ENCODE data around the gene SLC16A11.
"Not testable (repeated sequence)": the region's sequence is repeated elsewhere in the genome, so short reads cannot be mapped to it uniquely, and the experiment has no call there.

Gene SLC16A11

DNA sequence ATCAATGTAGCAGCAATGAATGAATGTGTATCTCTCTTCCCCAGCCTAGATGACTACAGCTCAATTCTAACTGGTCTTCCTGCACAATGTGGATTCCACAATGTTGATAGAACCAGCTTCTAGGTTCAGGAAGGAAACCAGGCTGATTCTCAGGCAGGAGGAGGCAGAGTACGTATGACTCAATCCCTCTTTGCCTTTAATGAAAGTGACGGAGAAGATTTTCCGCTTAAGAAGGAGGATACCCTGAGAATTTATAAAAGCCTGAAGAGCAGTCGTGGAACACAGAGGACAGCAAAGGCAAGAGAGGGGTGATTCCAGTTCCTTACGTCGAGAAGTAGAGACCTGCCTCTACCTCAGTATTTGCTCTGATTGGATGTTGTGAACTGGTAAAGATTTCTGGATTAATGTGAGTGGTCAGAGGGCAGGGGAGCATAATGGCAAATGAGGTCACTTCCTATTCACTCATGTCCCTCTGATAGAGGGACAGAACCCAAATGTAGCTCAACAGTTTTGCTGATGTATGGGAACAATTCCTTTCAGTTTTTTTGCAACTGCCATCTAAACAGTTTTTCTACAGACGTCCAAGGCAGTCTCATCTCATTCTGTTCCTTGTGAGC is 15.0 kb upstream of the SLC16A11 start:
- DNase-seq (ENCODE audit: low read depth) = no peak

DNA sequence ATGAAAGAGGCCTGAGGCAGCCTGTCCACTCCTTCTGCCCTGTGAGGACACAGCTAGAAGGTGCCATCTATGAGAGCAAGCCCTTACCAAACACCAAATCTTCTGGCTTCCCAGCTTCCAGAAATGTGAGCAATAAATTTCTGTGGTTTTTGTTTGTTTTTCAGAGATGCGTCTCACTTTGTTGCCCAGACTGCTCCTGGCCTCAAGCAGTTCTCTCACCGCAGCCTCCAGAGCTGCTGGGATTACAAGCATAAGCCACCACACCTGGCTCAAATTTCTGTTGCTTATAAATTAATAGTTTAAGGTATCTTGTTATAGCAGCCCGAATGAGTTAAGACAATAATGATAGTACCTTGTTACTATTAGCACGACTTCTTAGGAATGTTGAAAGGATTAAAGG is 12.5 kb upstream of the SLC16A11 start:
- no peak for DNase-seq (ENCODE audit: low read depth)

DNA sequence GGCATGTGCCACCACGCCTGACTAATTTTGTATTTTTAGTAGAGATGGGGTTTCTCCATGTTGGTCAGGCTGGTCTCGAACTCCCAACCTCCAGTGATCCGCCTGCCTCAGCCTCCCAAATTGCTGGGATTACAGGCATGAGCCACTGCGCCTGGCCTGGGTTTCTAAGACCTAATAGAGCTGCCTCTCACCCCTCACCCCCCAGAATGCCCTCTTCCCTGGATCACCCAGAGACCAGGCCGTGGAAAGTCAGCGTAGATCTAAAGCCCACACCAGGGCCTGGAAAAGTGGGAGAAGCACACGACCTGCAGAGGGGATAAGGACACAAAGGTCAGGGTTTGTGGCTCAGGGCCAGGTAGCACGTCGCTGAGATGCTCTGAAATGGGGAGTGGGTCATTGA is 6.7 kb upstream of the SLC16A11 start:
- not testable (repeated sequence) for DNase-seq (ENCODE audit: low read depth)

DNA sequence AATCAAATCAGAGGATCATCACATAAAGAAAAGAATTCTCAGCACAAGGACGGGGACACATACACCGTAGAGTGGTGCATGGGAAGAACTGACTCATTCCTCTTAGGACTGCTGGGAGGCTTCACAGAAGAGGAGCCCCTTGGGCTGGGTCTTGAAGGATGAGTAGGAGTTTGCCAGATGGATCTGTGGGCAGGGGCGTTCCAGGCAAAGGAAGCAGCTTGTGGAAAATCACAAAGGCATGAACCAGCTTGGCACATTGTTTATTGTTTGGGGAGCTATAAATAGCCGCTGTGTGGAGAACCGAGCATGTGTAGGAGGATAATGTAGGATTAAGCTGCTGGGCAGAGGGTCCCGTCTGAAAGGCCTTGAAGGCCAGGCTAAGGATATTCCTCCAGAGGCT is 5.1 kb upstream of the SLC16A11 start:
- DNase-seq (ENCODE audit: low read depth) = no peak

DNA sequence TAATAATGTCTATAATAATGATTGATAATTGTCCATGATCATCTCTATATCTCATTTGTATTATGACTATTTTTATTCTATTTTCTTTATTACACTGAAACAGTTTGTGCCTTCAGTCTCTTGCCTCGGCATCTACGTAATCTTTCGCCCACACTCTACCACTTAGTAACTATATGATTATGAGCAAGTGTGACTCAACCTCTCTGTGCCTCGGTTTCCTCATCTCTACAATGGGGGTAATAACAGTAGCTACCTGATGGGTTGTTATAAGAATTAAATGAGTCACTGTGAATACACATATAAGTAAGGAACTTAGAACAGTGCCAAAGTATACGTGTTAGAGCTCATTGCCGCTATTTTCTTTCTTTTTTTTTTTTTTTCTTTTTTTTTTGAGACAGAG is 3.7 kb upstream of the SLC16A11 start:
- no peak for DNase-seq (ENCODE audit: low read depth)

DNA sequence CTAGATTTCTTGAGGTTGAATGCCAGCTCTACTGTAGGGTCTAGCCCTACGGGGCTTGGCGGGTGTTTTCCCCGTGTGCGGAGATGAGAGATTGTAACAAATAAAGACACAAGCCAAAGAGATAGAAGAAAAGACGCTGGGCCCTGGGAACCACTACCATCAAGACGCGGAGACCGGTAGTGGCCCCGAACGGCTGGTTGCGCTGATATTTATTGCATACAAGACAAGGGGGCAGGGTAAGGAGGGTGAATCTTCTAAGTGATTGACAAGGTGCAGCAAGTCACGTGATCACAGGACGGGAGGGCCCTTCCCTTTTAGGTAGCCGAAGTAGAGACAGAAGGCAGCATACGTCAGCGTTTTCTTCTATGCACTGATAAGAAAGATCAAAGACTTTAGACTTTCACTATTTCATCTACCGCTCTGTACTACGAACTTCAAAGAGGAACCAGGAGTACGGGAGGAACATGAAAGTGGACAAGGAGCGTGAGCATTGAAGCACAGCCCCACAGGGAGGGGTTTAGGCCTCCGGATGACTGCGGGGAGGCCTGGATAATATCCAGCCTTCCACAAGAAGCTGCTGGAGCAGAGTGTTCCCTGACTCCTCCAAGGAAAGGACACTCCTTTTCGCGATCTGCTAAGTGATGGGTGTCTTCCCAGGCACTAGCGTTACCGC is 3.0 kb upstream of the SLC16A11 start:
- DNase-seq (ENCODE audit: low read depth) = not testable (repeated sequence)

DNA sequence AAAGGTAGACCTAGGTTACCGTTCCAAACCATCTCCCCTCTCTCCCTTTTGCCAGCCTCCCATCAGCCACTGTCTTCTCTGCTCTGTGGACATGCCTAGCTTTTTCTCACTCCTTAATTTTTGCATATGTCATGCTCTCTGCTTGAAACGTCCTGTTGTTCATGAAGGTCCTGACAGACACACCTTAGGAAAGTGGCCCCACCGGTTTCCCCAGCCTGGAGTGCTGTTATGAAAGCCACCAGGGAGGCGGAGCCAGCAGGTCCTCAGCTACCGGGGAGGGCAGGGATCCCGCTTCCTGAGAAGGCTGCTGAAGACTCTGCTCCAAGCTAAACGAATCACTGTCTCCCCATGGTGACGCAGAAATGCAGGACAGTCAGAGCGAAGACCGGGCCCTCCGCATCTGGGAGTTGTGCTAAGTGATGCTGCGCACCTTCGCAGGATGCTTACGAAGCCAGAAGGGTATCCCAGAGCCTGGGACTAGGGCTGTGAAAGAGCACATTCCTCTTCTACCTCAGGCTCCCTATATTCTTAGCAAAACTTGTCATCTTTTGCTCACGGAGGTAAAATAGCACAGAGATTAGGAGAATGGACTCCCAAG is 2.3 kb upstream of the SLC16A11 start:
- DNase-seq (ENCODE audit: low read depth) = no peak

DNA sequence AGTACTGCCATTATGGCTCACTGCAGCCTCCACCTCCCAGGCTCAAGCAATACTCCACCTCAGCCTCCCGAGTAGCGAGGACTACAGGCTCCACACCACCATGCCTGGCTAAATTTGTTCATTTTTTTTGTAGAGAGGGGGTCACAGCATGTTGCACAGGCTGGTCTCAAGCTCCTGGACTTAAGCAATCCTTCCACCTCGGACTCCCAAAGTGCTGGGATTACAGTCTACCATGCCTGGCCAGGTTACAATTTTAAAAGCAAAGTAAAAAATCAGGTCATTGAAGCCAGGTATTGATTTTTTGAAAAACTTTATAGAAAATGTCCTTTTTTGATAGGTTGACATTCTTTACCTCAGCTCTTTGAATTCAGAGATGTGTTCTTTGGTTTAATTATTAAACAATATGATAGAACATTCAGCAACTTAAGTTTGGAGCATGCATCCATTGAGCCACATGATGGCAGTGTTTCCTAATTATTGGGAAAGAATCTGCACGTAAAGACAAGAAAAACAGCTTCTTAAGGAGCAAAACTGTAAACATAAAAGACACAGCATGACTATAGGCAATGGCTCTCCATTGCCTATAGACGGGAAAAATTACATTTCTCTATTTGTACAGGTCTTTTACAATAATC is 1.7 kb upstream of the SLC16A11 start:
- DNase-seq (ENCODE audit: low read depth) = no peak

DNA sequence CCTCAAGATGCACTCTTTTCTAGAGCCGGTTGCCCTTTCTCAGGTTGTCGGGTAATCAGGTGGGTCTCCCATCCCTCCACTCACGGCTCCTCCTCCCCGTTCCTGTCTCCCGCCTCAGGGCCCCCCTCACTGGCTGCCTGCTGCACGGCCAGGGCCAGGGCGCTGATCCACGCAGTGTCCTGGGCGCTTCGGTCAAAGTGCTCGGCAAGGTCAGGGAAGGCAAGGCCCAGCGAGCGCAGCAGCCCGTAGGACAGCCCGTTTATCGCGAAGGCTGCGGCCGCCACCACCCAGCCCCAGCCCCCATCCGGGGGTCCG is 753 bp downstream of the SLC16A11 start:
- DNase-seq (ENCODE audit: low read depth) = no peak

DNA sequence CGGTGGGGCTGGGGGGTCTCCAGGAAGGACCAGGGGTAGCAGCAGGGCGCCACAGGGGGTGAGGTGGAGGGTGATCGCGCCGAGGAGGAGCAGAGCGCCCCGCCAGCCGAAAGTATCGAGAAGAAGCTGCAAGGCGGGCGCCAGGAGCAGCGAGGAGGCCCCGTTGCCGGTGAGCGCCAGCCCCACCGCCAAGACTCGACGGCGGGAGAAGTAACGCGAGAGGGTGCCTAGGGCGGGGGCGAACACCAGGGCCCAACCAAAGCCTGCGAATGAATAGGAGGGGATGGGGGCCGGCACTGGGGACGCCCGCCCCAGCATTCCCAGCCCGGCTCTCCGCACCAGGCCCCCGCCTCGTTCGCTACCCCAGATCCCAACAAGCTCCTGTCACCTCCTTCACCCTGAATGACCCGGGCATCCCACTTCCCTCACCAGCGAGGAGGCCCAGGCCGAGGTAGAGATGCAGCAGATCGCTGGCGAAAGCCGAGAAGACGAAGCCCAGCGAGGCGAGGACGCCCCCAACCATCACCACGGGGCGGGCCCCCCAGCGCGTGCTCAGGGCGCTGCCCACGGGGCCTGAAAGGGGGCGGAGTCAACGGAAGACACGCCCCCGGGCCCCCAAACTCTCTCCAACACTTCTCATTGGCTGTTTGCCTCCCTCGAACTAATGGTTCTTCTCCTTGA is 1.3 kb downstream of the SLC16A11 start:
- no peak for DNase-seq (ENCODE audit: low read depth)

DNA sequence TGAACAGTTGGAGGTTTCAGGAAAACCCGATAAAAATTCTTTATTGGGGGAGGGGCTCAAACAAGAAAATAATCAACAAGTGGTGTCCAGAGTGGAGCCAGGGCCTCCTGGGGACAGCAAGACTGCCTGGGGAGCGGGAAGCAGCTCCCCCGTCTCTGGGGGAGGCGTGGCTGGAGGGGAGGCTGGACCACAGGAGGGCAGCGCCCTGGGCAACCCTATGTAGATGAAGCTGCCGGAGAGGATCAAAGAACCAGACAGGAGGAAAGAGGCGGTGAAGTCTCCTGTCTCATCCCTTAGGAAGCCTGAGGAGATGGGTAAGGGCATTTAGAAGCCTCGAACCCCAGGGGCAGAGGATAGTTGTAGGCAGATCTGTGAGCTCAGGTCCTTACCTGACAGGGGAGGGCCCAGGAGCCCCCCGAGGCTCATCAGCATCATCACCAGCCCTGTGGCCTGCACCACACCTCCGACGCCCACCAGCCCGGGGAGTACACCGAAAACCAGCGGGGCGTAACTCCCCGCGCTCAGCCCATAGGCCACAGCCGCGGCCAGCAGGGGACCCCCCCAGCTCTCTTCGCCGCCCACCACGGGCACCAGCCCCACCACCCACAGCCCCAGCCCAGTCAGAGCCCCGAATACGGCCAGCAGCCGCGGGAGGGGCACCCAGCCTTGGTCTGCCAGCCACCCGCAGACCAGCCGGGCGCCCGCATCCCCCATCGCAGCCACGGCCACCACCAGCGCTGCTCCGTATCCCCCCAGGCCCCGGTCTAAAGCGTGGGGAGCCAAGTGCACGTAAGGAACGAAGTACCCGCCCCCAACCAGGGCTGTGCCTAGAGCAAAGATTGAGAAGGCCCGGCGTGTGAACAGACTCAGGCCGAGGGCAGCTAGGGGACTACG is 2.0 kb downstream of the SLC16A11 start:
- no peak for DNase-seq (ENCODE audit: low read depth)

DNA sequence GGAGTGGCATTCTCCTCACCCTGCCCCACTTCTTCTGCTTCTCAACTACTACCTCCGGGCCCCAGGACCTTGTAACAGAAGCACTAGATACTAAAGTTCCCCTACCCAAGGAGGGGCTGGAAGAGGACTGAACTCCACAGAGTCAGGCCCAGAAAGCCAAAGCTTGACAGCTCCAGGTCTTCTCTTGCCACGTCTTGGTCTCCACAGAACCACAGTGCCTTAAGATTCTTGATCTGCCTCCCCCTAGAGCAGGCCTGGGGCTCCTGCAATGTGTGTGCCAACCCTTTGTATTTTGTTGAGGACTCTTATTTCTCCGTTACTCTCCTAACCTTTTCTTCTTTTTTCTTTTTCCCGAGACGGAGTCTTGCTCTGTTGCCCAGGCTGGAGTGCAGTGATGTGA is 4.1 kb downstream of the SLC16A11 start:
- DNase-seq (ENCODE audit: low read depth) = no peak

DNA sequence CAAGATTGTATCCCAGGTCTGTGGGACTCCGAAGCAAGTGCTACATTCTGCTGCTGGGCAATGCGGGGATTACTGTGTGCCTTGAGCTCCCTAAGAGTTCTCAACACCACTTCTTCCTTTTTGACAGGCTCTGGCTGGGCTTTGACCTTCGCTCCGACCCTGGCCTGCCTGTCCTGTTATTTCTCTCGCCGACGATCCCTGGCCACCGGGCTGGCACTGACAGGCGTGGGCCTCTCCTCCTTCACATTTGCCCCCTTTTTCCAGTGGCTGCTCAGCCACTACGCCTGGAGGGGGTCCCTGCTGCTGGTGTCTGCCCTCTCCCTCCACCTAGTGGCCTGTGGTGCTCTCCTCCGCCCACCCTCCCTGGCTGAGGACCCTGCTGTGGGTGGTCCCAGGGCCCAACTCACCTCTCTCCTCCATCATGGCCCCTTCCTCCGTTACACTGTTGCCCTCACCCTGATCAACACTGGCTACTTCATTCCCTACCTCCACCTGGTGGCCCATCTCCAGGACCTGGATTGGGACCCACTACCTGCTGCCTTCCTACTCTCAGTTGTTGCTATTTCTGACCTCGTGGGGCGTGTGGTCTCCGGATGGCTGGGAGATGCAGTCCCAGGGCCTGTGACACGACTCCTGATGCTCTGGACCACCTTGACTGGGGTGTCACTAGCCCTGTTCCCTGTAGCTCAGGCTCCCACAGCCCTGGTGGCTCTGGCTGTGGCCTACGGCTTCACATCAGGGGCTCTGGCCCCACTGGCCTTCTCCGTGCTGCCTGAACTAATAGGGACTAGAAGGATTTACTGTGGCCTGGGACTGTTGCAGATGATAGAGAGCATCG is 5.6 kb downstream of the SLC16A11 start:
- no peak for DNase-seq (ENCODE audit: low read depth)

DNA sequence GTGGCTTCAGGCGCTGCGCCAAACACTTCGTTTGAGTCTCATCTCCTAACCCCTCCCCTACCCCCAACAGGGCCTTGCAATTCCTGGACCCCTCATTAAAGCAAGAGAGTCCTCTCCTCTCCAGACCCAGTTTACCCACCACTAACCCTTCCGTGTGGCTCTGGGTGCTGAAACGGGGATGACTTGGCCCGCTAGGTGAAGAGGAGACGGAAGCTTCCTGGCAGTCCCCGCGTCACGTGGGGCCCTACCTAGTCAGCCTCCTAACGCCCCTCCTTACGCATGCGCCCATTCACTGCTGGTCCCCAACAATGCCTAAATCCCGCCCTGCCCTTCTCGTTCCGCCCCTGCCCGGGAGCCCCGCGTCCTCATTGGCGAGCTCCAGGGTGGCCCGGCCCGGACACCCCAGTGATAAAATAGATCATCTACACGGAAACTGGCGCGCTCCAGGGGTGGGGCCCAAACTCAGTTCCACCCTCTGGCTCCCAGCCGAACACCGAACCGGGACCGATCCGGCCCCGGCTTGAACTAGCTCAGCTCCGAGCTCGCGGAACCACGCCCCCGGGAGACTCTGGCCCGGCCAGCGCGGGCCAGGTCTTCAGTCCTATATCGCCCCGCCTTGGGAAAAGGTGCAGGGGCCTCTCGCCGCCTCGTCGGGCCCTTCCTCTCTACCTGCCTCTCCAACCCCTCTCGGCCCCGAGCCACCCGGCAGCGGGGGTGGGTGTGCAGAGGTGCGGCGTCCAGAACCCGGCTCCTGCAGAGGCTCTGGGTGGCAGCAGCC is 8.1 kb downstream of the SLC16A11 start, which contains the start of gene SLC16A13:
TSS of gene SLC16A13 (plus strand) at position 425 of the 778 bp plus-strand sequence. CDS start 368 bp downstream, outside the sequence.
- peak; percentile 92 for DNase-seq (ENCODE audit: low read depth)

DNA sequence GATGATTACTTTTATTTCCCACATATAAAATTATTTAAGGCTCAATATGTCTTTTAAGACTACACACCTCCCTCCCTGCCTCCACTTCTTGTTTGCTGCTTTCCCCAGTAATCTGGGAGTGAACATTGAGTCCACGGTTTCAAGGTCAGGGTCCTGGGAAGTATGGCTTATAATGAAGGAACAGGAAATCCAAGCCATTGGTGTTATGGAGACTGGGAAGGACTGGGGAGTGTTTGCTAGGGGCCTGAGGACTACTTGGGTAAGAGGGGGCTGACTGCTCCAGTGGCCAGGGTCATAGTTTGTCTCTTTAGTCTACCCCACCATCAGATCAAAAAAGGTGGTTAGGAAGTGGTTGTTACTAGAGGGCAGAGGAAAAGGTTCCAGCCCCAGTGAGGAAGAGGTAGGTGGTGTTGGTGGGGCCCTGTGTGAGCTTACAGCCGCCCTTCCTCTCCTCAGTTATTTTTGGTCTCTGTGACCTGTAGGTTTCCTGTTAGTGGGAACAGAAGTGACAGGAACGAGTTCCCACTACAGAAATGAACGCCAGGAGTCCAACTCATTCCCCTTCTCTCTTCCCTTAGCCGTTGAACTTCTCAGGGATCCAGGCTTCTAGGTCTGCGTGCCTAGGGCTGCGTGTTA is 8.8 kb downstream of the SLC16A11 start:
- DNase-seq (ENCODE audit: low read depth) = no peak

DNA sequence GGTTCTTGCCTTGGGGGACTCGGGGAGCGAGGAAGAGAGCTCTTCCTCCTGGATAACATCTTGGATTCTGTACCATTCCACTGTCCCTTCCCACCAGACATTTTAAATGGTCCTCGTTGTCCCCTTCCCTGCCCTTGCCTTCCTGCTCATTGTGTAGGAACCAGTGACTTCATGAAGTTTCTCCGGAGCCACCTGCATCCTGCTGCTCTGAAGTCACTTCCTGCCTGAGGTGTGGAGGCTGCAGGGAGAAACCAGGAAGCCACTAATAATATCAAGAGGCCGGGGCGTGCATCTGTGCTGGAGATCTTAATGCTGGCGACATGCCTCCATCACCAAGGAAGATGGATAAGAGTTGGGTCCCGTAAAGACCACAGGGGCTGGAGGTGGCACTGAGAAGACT is 14.2 kb downstream of the SLC16A11 start:
- no peak for DNase-seq (ENCODE audit: low read depth)

DNA sequence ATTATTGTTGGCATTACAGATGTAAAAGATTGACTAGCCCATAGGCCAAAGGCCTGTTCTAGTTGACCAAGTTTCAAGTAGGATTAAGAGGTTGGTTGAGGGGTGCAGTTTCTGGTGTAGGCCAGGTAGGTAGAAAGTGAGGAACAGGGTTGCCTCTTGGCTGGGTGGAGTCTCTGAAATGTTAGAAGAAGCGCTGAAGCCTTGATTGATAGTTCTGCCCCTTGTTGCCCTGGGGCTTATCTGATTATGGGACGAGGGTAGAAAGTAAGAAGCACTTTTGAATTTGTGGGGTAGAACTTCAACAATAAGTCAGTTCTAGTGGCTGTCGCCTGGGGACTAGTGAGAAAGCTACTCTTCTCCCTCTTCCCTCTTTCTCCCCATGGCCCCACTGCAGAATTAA is 14.8 kb downstream of the SLC16A11 start:
- no peak for DNase-seq (ENCODE audit: low read depth)

DNA sequence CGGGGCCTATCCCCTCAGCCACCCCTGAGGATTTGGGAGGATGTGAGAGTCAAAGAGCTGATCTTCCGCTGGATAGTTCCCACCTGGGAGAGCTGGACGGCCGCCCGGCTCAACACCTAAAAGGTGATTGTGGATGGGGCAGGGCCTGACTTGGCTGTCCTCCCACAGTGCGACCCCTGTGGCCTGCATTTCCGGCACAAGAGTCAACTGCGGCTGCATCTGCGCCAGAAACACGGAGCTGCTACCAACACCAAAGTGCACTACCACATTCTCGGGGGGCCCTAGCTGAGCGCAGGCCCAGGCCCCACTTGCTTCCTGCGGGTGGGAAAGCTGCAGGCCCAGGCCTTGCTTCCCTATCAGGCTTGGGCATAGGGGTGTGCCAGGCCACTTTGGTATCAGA is 16.6 kb downstream of the SLC16A11 start:
- DNase-seq (ENCODE audit: low read depth) = no peak

DNA sequence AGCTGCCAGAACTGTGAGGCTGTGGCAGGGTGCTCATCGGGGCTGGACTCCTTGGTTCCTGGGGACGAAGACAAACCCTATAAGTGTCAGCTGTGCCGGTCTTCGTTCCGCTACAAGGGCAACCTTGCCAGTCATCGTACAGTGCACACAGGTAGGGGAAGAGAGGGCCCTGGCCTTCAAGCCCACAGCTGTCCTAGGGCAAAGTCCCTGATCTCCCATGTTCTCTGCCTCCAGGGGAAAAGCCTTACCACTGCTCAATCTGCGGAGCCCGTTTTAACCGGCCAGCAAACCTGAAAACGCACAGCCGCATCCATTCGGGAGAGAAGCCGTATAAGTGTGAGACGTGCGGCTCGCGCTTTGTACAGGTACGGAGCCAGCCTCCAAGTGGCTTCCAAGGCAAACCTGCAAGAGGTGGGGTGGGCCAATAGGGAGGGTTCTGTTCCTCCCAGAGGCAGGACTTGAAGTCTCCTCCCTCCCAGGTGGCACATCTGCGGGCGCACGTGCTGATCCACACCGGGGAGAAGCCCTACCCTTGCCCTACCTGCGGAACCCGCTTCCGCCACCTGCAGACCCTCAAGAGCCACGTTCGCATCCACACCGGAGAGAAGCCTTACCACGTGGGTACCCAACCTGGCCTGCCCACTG is 17.3 kb downstream of the SLC16A11 start:
- no peak for DNase-seq (ENCODE audit: low read depth)

All from GM04504 (cell line).